Activated gamma-delta T cell treated with Interleukin-2 at 50 U/mL for 16 hours (primary cell): ENCODE results near the gene DNAH17.

Source experiments
- DNase-seq: peaks from one replicate; pipeline ENCODE4 v3.0.0-alpha.2; 2020

Gene DNAH17

GRCh38 chr17:78577296-78577695, at the start of gene DNAH17:
TSS of gene DNAH17 (minus strand) at chr17:78577396. CDS start at chr17:78575057, 2,339 bp downstream.
- DNase-seq, result no peak

GRCh38 chr17:78624324-78625151, 47.3 kb upstream of the DNAH17 start:
- no peak for DNase-seq

- DNase-seq, result no peak
These were observed 46.3 kb upstream of the DNAH17 start for GRCh38 chr17:78623541-78623940.

- DNase-seq, result no peak
These were observed 45.5 kb upstream of the DNAH17 start for GRCh38 chr17:78622491-78623265.

- no peak for DNase-seq
These were observed 44.7 kb upstream of the DNAH17 start for GRCh38 chr17:78621720-78622490.

GRCh38 chr17:78620099-78620498, 42.9 kb upstream of the DNAH17 start:
- no peak for DNase-seq

- DNase-seq, result no peak
These were observed 42.1 kb upstream of the DNAH17 start for GRCh38 chr17:78619334-78619733.

GRCh38 chr17:78618264-78619066, 41.3 kb upstream of the DNAH17 start:
- no peak for DNase-seq

GRCh38 chr17:78617511-78618061, 40.4 kb upstream of the DNAH17 start:
- DNase-seq, result no peak

- DNase-seq, result no peak
These were observed 39.8 kb upstream of the DNAH17 start for GRCh38 chr17:78616946-78617345.

GRCh38 chr17:78615631-78616030, 38.4 kb upstream of the DNAH17 start:
- DNase-seq, result no peak

GRCh38 chr17:78613416-78613815, 36.2 kb upstream of the DNAH17 start:
- no peak for DNase-seq

GRCh38 chr17:78611607-78612006, 34.4 kb upstream of the DNAH17 start:
- no peak for DNase-seq

GRCh38 chr17:78610951-78611511, 33.8 kb upstream of the DNAH17 start:
- DNase-seq, result no peak

GRCh38 chr17:78609191-78609641, 32.0 kb upstream of the DNAH17 start:
- no peak for DNase-seq

- no peak for DNase-seq
These were observed 31.6 kb upstream of the DNAH17 start for GRCh38 chr17:78608804-78609186.

- no peak for DNase-seq
These were observed 31.1 kb upstream of the DNAH17 start for GRCh38 chr17:78608122-78608803.

- DNase-seq, result no peak
These were observed 29.8 kb upstream of the DNAH17 start for GRCh38 chr17:78607038-78607437.

GRCh38 chr17:78605886-78606285, 28.7 kb upstream of the DNAH17 start:
- DNase-seq, result no peak

GRCh38 chr17:78605429-78605828, 28.2 kb upstream of the DNAH17 start:
- DNase-seq, result no peak

- DNase-seq, result no peak
These were observed 25.1 kb upstream of the DNAH17 start for GRCh38 chr17:78602246-78602645.
